Non-pigmented ciliary epithelial cell (primary cell): ENCODE results near the gene PLAU.
"Not testable (repeated sequence)": the region's sequence is repeated elsewhere in the genome, so short reads cannot be mapped to it uniquely, and the experiment has no call there.

Experiments used
- DNase-seq: peaks from one replicate; pipeline ENCODE4 v3.0.0-alpha.2; 2010; ENCODE audit warnings: low read depth

Gene PLAU

DNA sequence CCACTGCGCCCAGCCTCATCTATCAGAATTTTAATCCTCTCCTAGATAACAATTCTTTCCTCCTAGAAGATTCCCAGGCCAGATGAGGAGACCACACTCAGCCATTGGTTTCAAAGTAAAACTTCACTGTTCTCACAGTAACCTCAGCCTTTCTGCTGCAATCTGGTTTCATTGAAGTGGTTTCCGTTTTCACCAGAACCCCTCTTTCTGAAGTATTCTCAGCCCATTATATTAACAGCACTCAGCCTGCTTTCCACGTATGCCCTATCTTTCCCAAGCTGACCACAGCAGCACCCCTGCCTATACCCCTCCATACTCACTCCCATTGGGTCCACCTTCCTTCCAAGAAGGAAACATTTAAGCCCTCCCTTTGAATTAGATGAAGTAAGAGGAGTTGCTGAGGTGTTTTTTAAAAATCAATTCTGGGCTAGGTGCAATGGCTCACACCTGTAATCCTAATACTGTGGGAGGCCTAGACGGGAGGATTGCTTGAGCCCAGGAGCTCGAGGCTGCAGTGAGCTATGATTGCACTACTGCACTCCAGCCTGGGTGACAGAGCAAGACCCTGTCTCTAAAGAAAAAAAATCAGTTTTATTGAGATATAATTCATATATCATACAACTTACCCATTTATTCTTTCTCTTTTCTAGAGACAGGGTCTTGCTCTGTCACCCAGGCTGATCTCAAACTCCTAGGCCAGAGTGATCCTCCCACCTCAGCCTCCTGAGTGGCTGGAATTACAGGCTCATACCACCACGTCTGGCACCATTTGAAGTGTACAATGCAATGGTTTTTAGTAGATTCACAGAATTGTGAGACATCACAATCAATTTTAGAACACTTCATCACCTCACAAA lies 11.3 kb downstream of the PLAU start:
- no peak for DNase-seq

DNA sequence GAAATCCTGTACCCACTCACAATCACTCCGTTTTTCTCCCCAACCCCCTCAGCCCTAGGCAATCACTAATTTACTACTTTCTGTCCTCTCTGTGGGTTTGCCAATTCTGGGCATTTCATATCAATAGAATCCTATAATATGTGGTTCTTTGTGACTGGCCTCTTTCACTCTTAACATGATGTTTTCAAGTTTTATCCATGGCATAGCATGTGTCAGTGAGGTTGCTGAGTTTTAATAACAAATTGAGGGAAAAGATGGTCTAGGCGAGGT lies 11.9 kb downstream of the PLAU start:
- no peak for DNase-seq

GRCh38 chr10:73923935-73924598 lies 13.1 kb downstream of the PLAU start:
- no peak for DNase-seq

- DNase-seq, result no peak
These were observed 14.0 kb downstream of the PLAU start for GRCh38 chr10:73924935-73925334.

GRCh38 chr10:73925539-73925938 lies 14.6 kb downstream of the PLAU start:
- DNase-seq, result no peak

DNA sequence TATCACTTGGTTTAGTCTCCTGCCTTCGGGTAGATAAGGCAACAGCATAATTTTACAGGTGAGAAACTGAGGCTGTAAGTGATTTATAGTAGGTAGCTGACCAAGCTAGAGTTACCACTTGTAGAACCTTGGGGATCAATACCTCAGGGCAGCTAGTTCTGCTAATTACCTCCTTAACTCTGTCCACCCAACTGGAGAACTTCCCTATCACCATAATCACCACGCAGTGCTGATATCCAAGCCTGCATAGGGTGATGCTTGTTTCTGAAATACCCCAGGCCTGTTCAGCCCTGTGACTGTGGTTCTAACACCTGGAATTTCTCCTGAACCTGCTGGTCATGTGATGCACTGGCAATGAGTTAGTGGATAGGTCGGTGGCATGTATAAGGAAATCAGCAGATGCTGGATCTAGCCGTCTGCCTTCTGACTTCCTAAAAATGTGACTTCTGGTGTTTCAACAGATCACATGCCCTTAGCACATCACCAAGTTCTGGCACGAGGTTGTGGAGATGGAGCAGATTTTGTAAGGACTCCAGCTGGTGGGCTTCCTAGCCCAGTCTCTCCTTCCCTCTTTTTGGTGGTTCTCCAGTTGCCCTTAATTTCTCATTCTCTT lies 15.3 kb downstream of the PLAU start:
- DNase-seq, result no peak

GRCh38 chr10:73930630-73931327 lies 19.8 kb downstream of the PLAU start:
- DNase-seq, result not testable (repeated sequence)

DNA sequence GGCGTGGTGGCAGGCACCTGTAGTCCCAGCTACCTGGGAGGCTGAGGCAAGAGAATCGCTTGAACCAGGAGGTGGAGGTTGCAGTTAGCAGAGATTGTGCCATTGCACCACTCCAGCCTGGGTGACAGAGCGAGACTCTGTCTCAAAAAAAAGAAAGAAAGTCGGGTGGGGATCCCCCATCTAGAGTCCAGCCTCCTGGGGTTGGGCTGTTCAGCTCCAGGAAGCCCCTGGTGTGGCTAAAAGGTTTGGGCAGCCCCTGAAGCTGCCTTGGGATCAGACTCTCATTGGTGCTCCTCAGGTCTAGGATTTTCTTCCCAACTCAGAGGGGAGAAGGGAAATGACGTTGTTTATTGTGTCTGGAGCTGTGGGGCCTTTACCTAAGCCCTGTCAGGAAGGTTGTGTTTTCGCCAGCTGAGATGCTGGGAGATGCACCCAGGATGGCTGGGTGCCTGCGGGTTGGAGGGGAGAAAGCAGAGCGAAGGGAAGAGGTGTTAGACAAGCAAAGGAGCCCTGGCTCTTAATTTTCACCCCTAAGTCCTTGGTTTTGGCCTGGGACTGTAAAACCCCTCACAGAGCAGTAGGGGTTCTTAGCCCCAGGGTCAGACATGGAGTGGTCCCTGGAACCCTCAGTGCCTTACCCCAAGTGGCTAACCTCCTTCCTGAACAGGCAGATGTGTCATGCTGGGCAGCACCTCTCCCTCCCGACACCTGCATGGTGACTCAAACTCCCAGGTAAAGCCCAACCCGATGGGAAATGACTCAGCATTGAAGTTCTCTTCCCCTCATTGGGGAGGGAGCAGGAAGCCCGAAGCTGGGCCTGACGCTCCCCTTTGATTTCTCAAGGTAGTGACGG lies 21.1 kb downstream of the PLAU start:
- DNase-seq, result no peak

DNA sequence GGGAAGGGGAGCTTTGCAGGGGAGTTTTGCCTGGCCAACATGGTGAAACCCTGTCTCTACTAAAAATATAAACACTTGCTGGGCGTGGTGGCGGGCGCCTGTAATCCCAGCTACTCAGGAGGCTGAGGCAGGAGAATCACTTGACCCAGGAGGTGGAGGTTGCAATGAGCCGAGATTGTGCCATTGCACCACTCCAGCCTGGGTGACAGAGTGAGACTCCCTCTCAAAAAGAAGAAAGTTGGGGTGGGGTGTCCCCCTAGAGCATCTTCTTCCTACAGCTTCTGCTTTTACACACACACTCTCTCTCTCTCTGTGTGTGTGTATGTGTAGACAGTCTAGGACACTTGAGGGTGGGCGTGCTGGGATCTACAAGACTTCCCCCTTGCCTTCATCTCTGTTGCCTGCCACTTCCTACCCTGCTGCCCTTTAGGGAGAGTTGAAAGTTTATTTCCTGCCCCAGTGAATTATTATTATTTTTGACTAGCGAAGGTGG lies 21.7 kb downstream of the PLAU start:
- no peak for DNase-seq

DNA sequence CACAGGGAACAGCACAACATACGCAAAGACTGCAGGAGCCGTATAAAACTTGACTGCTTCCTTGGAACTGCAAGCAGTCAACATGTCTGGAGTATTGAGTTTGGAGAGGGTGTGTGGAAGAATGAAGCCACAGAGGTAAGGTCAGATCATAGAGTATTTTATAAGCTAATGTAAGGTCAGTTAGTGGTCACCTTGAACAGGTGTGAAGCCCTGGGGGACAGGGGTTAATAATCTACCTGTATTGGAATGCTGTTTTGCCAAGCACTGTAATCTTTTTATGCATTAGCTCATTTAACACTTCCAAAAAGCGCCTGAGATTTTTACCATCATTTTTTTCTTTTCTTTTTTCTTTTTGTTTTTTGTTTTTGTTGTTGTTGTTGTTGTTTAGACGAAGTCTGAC lies 23.1 kb downstream of the PLAU start:
- no peak for DNase-seq

GRCh38 chr10:73935895-73936294 lies 25.0 kb downstream of the PLAU start:
- DNase-seq, result no peak

DNA sequence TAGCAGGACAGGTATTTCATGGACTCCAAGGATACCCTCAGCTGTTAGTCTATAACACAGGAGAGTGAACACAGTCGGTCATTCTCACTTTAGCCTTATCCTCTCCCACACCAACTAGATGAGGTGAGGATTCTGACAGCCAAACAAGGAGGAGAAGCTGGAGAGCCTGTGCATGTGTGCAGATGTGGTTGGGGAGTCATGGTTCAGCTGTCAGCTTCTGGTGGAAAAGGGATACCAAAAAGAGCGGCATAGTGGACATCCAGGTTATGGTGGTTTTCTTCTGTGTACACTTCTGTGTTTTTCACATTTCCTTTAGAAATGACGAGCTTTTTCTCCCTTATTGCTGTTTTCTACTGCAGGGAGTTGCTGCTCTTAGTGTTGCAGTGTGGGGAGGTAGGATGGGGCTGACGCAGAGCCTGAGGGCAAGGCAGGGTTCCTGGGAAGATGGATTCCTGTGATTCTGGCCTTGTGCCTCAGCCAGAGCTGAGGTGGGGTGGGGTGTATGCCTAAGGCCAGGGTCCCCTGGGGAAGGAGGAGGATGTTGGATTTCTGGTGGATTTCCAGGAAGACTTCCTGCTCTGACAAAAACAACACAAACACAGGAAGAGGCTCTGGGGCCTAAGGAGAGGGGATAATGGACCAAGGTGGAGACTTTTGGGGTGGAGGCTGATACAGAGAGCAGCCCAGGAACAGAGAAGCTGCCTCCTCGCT lies 26.6 kb downstream of the PLAU start:
- DNase-seq, result no peak

- DNase-seq, result no peak
These were observed 29.8 kb downstream of the PLAU start for GRCh38 chr10:73940634-73941221.

- no peak for DNase-seq
These were observed 30.4 kb downstream of the PLAU start for GRCh38 chr10:73941300-73941699.

GRCh38 chr10:73944356-73945100 lies 33.6 kb downstream of the PLAU start:
- DNase-seq, result no peak

DNA sequence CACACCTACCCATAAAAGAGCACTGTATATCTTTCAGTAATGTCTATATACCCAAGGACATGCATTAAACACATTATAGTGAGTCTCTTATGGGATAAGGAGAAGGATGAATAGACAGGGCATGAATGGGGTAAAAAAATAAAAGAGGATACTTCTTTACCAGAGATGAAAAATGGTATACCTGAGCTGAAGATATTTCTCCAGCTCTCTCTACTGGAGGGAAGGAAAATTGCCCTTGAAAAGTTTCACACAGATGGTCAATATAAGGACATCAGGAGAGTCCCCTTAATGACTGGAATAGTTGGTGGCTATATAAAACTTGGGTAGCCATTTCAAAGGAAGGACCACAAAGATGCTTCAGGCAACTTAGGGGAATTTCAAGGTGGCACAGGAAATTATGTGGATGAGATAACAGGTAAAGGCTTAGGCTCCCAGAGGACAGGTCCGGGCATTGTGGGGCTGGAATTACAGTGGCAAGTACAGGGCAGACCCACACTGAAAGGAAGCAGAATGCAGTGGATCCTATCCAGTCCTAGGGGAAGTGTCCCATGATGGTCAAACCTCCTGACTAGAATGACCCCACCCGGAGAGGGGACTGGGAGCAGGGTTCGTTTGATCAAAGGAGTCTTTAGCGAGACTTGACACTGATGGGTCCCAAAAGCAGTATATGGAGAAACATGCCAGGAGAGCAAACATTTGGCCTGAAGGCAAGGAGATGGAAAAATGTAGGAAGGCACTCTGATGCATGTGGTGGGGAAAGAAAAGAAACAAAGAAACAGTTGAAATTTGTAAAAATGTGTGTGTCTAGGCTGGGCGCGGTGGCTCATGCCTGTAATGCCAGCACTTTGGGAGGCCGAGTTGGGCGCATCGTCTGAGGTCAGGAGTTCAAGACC lies 35.6 kb downstream of the PLAU start:
- no peak for DNase-seq

- no peak for DNase-seq
These were observed 38.2 kb downstream of the PLAU start for GRCh38 chr10:73948947-73949633.
